CD4-positive, CD25-positive, alpha-beta regulatory T cell (primary cell): Measurements from ENCODE around the gene FBXW11. TPM values are rescaled to one million over a fixed set of nuclear protein-coding genes. Genes with fewer than 3 reads are reported as not detected.
A peak's percentile ranks its signal among the peaks of the same experiment; 100 is the strongest.

Source experiments
- ATAC-seq, 2 donors: fragments of 150-1000 bp; cut with Tn5 transposase; one replicate each; pipeline ENCODE4 v1.10.0; 2021; ENCODE audit warnings: low read depth in 2 of 2, moderate number of reproducible peaks in 2 of 2, moderate library complexity in 1 of 2
- DNase-seq, 3 donors: peaks; one replicate each; pipeline versions ENCODE4 v3.0.0 to v3.0.0-alpha.2; 2012 to 2022; ENCODE audit warnings: mixed read lengths in 1 of 3
- H3K27ac ChIP-seq: one replicate; pipeline ENCODE4 v1.7.0; 2013; ENCODE audit warnings: mild to moderate bottlenecking, low read length; ENCODE audit not compliant: insufficient read depth, poor library complexity, severe bottlenecking
- H3K27me3 ChIP-seq: one replicate; pipeline ENCODE4 v1.7.0; 2013; ENCODE audit warnings: low read length; ENCODE audit not compliant: control insufficient read depth, insufficient read depth
- H3K36me3 ChIP-seq: one replicate; pipeline ENCODE4 v1.7.0; 2013; ENCODE audit warnings: mild to moderate bottlenecking, low read length, moderate library complexity; ENCODE audit not compliant: control insufficient read depth, insufficient read depth
- H3K4me1 ChIP-seq: 2 replicates; pipeline ENCODE4 v1.7.0; 2013; ENCODE audit warnings: mild to moderate bottlenecking, low read length; ENCODE audit not compliant: insufficient read depth, control insufficient read depth, poor library complexity, severe bottlenecking
- H3K4me3 ChIP-seq: one replicate; pipeline ENCODE4 v1.7.0; 2013; ENCODE audit warnings: low read depth, mild to moderate bottlenecking, low read length, moderate library complexity
- H3K9me3 ChIP-seq, 2 experiments: 1 replicate in 1 of 2; 2 replicates in 1 of 2; pipeline ENCODE4 v1.7.0; 2013; ENCODE audit warnings: low read length in 2 of 2, mild to moderate bottlenecking in 1 of 2, moderate library complexity in 1 of 2; ENCODE audit not compliant: control insufficient read depth in 2 of 2
- H3K27ac Mint-ChIP-seq, 3 donors: one replicate each; pipeline ENCODE4 v1.8.0; 2020 to 2022; ENCODE audit warnings: mild to moderate bottlenecking in 3 of 3, mixed read lengths in 3 of 3, moderate library complexity in 2 of 3
- H3K27me3 Mint-ChIP-seq: one replicate; pipeline ENCODE4 v1.8.0; 2022; ENCODE audit warnings: mild to moderate bottlenecking, mixed read lengths
- H3K36me3 Mint-ChIP-seq: one replicate; pipeline ENCODE4 v1.8.0; 2020; ENCODE audit warnings: mixed read lengths
- H3K4me1 Mint-ChIP-seq, 4 donors: one replicate each; pipeline ENCODE4 v1.8.0; 2020 to 2022; ENCODE audit warnings: mixed read lengths in 4 of 4, mild to moderate bottlenecking in 1 of 4
- H3K4me3 Mint-ChIP-seq, 4 donors: one replicate each; pipeline ENCODE4 v1.8.0; 2020 to 2022; ENCODE audit warnings: mild to moderate bottlenecking in 4 of 4, mixed read lengths in 4 of 4, moderate library complexity in 3 of 4
- H3K9me3 Mint-ChIP-seq, 7 donors: one replicate each; pipeline ENCODE4 v1.8.0; 2020 to 2022; ENCODE audit warnings: mixed read lengths in 7 of 7, mild to moderate bottlenecking in 3 of 7, moderate library complexity in 2 of 7
- polyA plus RNA-seq, 4 donors: library from polyadenylated mRNA; unstranded; fragments of 300-500 nt; fragmentation: Illumina TruSeq; gene quantifications; one replicate each; pipeline ENCODE4 v1.2.3, GENCODE V29; 2021
- total RNA-seq: library from RNA; stranded (reverse); gene quantifications from one replicate; pipeline ENCODE4 v1.2.3, GENCODE V29; 2022

The FBXW11 gene
- total and polyA plus RNA-seq, 5 donors from 2014 or later = 20.6 to 40.7 (median 25.8) TPM

- Mint-ChIP-seq H3K4me1 (peaks cover 0 to 11% (median 11%) of the 10 kb centered on the region in 4 donors), H3K27ac (no peak overlapping the region)
- no peak overlapping the region for H3K27ac ChIP-seq
Measured at GRCh38 chr5:171852255-171852681, 154.2 kb downstream of the FBXW11 start.

DNA sequence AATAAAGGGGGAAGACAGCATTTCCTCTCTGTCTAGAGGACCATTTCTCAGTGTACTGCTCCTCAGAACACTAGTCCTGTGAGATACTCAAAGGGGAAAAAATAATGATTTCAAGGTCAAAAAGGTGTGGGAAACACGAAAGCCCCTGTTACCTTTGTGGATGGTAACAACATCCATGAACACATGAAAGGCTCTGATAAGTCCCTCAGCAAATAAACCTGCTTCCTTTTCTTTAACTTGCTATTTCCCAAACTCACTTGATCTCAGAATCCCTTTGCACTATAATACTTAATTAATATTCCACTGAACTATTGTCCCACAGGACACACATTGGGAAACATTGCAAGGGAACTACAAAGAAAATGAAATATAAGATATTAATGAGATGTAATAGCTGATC, 155.2 kb downstream of the FBXW11 start:
- H3K9me3 ChIP-seq = no peaks in the 10 kb centered on the region
- no peak overlapping the region for H3K27ac Mint-ChIP-seq
- ATAC-seq (no peak), DNase-seq (no peak)
- H3K4me3 ChIP-seq = no peak overlapping the region
- no peaks in the 10 kb centered on the region for H3K27me3 Mint-ChIP-seq
- H3K4me1 ChIP-seq = no peaks in the 10 kb centered on the region
- no peaks in the 10 kb centered on the region for H3K9me3 Mint-ChIP-seq
- H3K27me3 ChIP-seq = no peaks in the 10 kb centered on the region
- peaks cover 17% of the 10 kb centered on the region for H3K36me3 Mint-ChIP-seq
- H3K36me3 ChIP-seq = peaks cover 2% of the 10 kb centered on the region
- no peak overlapping the region for H3K4me3 Mint-ChIP-seq
- H3K27ac ChIP-seq = no peak overlapping the region
- H3K4me1 Mint-ChIP-seq = peaks cover 0 to 8% (median 7%) of the 10 kb centered on the region in 4 donors

More at GRCh38 chr5:171852255-171852681, 154.2 kb downstream of the FBXW11 start:
- ATAC-seq (no peak), DNase-seq (no peak)
- no peaks in the 10 kb centered on the region for H3K27me3 ChIP-seq
- no peaks in the 10 kb centered on the region for H3K4me1 ChIP-seq
- no peaks in the 10 kb centered on the region for H3K9me3 Mint-ChIP-seq
- H3K36me3 ChIP-seq = peaks cover 2% of the 10 kb centered on the region
- H3K4me3 Mint-ChIP-seq = no peak overlapping the region
- no peaks in the 10 kb centered on the region for H3K9me3 ChIP-seq
- H3K4me3 ChIP-seq = no peak overlapping the region
- peaks cover 19% of the 10 kb centered on the region for H3K36me3 Mint-ChIP-seq
- H3K27me3 Mint-ChIP-seq = no peaks in the 10 kb centered on the region

DNA sequence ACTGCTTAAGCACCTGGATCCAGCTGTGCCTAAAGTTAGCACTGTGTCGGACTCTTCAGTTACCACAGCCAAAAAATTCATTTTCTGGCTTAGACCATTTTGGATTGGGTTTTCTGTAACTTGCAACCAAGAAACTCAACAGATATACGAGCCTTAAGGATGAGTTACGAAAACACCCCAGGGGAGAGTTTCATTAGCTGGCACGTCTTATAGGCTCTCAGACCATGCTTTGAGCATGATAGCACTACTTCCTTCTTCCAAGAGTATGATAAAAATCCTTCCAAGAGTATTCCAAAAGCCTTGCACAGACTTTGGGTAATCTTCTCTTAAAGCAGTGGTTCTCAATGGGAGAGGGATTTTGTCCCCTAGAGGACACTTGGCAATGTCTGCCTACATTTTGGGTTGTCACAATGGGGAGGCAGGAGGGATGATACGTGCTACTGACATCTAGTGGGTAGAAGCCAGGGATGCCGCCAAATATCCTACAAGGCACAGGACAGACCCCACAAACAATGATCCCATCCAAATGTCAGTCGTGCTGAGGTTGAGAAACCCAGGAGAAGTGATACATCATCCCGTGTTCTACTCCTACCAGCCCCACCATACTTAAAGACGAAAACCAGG, 156.0 kb downstream of the FBXW11 start:
- peaks cover 0 to 5% (median under 1%) of the 10 kb centered on the region in 4 donors for H3K4me1 Mint-ChIP-seq
- no peak overlapping the region for H3K27ac ChIP-seq
- ATAC-seq (no peak), DNase-seq (no peak)
- no peak overlapping the region for H3K27ac Mint-ChIP-seq
- H3K4me1 ChIP-seq = no peaks in the 10 kb centered on the region
- no peak overlapping the region for H3K4me3 Mint-ChIP-seq
- H3K27me3 Mint-ChIP-seq = no peaks in the 10 kb centered on the region
- H3K9me3 Mint-ChIP-seq = no peaks in the 10 kb centered on the region
- no peak overlapping the region for H3K4me3 ChIP-seq
- H3K36me3 Mint-ChIP-seq = peaks cover 15% of the 10 kb centered on the region
- H3K27me3 ChIP-seq = no peaks in the 10 kb centered on the region
- peaks cover 2% of the 10 kb centered on the region for H3K36me3 ChIP-seq
- no peaks in the 10 kb centered on the region for H3K9me3 ChIP-seq

GRCh38 chr5:171849585-171850323, 156.7 kb downstream of the FBXW11 start:
- peaks cover 2% of the 10 kb centered on the region for H3K36me3 ChIP-seq
- Mint-ChIP-seq H3K36me3 (peaks cover 15% of the 10 kb centered on the region), H3K4me1 (peaks cover 0 to 5% (median 0%) of the 10 kb centered on the region in 4 donors), H3K27me3 (no peaks in the 10 kb centered on the region), H3K4me3 (no peak overlapping the region), H3K27ac (no peak overlapping the region), H3K9me3 (no peaks in the 10 kb centered on the region)
- H3K9me3 ChIP-seq = no peaks in the 10 kb centered on the region
- no peaks in the 10 kb centered on the region for H3K4me1 ChIP-seq
- no peaks in the 10 kb centered on the region for H3K27me3 ChIP-seq
- ATAC-seq = no peak
- H3K27ac ChIP-seq = no peak overlapping the region
- DNase-seq = no peak
- no peak overlapping the region for H3K4me3 ChIP-seq

DNA sequence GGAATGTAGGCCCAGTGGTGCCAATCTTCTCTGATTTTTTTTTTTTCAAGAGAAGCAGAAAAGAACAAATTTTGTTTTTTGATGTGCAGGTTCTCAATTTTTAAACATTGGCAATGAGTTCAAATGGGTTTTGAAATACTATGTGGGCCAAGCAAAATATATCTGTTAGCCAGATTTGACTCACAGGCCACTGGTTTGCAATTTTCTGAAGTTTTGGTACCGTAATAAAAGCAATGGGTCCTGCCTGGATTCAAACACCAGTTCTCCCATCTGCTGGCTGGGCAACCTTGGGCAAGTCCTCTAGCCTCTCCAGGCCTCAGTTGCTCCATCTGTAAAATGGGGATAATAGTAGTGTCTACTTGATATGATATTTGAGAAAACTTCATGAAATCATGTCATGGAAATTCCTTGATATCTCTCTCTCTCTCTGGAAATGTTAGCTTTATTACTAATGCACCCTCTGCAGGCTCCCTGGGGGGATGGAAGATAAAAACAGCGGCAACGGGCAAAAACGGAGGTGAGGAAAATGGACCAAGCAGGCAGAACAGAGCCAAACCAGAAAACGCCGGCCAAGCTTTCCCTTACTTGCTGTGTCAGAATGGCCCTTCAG, 157.4 kb downstream of the FBXW11 start:
- H3K4me3 Mint-ChIP-seq = no peak overlapping the region
- peaks cover 2% of the 10 kb centered on the region for H3K36me3 ChIP-seq
- H3K9me3 ChIP-seq = no peaks in the 10 kb centered on the region
- H3K9me3 Mint-ChIP-seq = no peaks in the 10 kb centered on the region
- no peaks in the 10 kb centered on the region for H3K27me3 Mint-ChIP-seq
- H3K4me3 ChIP-seq = no peak overlapping the region
- H3K4me1 Mint-ChIP-seq = no peaks in the 10 kb centered on the region
- peaks cover 9% of the 10 kb centered on the region for H3K36me3 Mint-ChIP-seq
- H3K27ac ChIP-seq = no peak overlapping the region
- no peaks in the 10 kb centered on the region for H3K4me1 ChIP-seq
- ATAC-seq (no peak), DNase-seq (no peak)
- peak overlapping the region in 1 of 3 donors; percentile 13 for H3K27ac Mint-ChIP-seq
- H3K27me3 ChIP-seq = no peaks in the 10 kb centered on the region

DNA sequence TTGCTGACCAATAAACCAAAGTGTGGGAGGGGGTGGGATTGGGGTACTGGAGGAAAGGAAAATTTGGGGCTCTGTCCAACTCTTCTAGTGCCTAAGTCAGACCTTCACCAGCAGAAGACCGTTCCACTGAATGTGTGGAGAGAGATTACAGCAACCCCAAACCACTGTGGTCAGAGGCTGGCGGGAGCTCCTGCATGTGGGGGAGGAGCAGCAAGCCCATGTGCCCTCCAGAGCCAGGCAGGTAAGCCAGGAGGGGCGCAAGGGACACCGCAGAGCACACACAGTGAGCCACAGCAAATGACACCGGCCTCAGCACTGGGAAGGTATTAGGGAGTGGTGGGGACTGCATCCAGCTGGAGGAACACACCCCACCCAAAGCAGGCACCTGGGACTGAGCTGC, 158.0 kb downstream of the FBXW11 start:
- H3K9me3 ChIP-seq = no peaks in the 10 kb centered on the region
- Mint-ChIP-seq H3K4me3 (no peak overlapping the region), H3K27me3 (no peaks in the 10 kb centered on the region), H3K36me3 (peaks cover 9% of the 10 kb centered on the region), H3K9me3 (no peaks in the 10 kb centered on the region), H3K4me1 (no peaks in the 10 kb centered on the region), H3K27ac (no peak overlapping the region)
- ATAC-seq (no peak), DNase-seq (no peak)
- no peaks in the 10 kb centered on the region for H3K4me1 ChIP-seq
- H3K4me3 ChIP-seq = no peak overlapping the region
- peaks cover under 1% of the 10 kb centered on the region for H3K36me3 ChIP-seq
- H3K27me3 ChIP-seq = no peaks in the 10 kb centered on the region
- no peak overlapping the region for H3K27ac ChIP-seq

DNA sequence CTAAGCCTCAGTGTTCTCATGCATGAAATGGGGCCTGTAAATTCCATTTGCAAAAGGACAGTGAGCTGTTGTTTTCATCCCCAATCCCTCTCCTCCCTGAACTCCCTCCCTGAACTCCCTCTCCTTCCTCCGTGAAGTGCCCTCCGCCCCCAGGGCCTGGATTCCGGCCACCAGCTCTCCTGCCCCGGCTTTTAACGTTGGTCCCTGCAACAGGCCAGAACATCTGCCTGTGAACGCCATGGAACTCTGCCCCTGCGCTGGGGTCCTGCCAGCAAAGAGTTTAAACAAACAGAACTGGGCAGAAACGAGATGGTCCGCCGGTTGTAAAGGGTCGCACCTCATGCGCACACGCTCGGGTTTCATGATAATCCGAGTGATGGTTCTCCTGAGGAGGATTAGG, 158.4 kb downstream of the FBXW11 start:
- H3K36me3 ChIP-seq = no peaks in the 10 kb centered on the region
- DNase-seq (no peak), ATAC-seq (no peak)
- H3K27ac ChIP-seq = no peak overlapping the region
- H3K4me1 ChIP-seq = no peaks in the 10 kb centered on the region
- Mint-ChIP-seq H3K36me3 (peaks cover 12% of the 10 kb centered on the region), H3K9me3 (no peaks in the 10 kb centered on the region), H3K4me3 (no peak overlapping the region), H3K27ac (no peak overlapping the region), H3K4me1 (no peaks in the 10 kb centered on the region), H3K27me3 (no peaks in the 10 kb centered on the region)
- no peaks in the 10 kb centered on the region for H3K9me3 ChIP-seq
- H3K27me3 ChIP-seq = no peaks in the 10 kb centered on the region
- H3K4me3 ChIP-seq = no peak overlapping the region
